IMR-90 (cell line): ENCODE measurements around the gene MTHFS. TPM values are rescaled to one million over a fixed set of nuclear protein-coding genes. Genes with fewer than 3 reads are reported as not detected.

Experiments used
- ATAC-seq: fragments of 200-7000 bp; cut with Tn5 transposase; 2 replicates; pipeline ENCODE4 v1.9.1; 2020; ENCODE audit warnings: low read depth, mild to moderate bottlenecking, moderate library complexity
- BruUV-seq: library from RNA; stranded (reverse); fragments of 400-500 nt; replicated peaks from 2 replicates; lab custom pipeline; 2021; lab: Mats Ljungman, UMichigan
- CTCF ChIA-PET: fragments of 300-600 bp; formaldehyde crosslinking; extraction: SDS; loops from one replicate; lab custom pipeline; 2021; ENCODE audit warnings: antibody characterized with exemption; lab: Yijun Ruan, JAX
- POLR2A ChIA-PET: fragments of 300-600 bp; sonication (Branson Sonifier 250); formaldehyde crosslinking; loops from one replicate; lab custom pipeline; 2022; ENCODE audit warnings: antibody characterized with exemption; ENCODE audit not compliant: unreplicated experiment; lab: Charles Lee
- DNase-seq: peaks from one replicate; pipeline ENCODE4 v3.0.0; 2013
- H2AFZ ChIP-seq: replicated peaks from 2 replicates; pipeline ENCODE3; 2013; ENCODE audit warnings: low read length, mild to moderate bottlenecking; ENCODE audit not compliant: poor library complexity
- H2AK5ac ChIP-seq: 2 replicates; pipeline ENCODE4 v1.6.1; 2013; ENCODE audit warnings: low read depth, low read length, inconsistent platforms
- H2AK9ac ChIP-seq: replicated peaks from 2 replicates; pipeline ENCODE3; 2013; ENCODE audit warnings: mild to moderate bottlenecking, low read depth, low read length, moderate library complexity; ENCODE audit not compliant: poor library complexity
- H2BK120ac ChIP-seq: 2 replicates; pipeline ENCODE4 v1.6.1; 2013; ENCODE audit warnings: low read depth, low read length, inconsistent platforms
- H2BK15ac ChIP-seq: 3 replicates; pipeline ENCODE4 v1.6.1; 2013; ENCODE audit warnings: low read depth, low read length, inconsistent platforms
- H2BK20ac ChIP-seq: 2 replicates; pipeline ENCODE4 v1.6.1; 2013; ENCODE audit warnings: low read depth, mild to moderate bottlenecking, inconsistent platforms, low read length, moderate library complexity
- H2BK5ac ChIP-seq: 2 replicates; pipeline ENCODE4 v1.6.1; 2013; ENCODE audit warnings: mild to moderate bottlenecking, low read depth, low read length, inconsistent platforms; ENCODE audit not compliant: poor library complexity, severe bottlenecking
- H3K14ac ChIP-seq: replicated peaks from 2 replicates; pipeline ENCODE4 v1.6.1; 2013; ENCODE audit warnings: low read depth, low read length, inconsistent platforms
- H3K18ac ChIP-seq: 2 replicates; pipeline ENCODE4 v1.6.1; 2013; ENCODE audit warnings: low read depth, low read length, control low read depth
- H3K23ac ChIP-seq: 2 replicates; pipeline ENCODE4 v1.6.1; 2013; ENCODE audit warnings: low read depth, low read length, inconsistent platforms
- H3K27ac ChIP-seq: 2 replicates; pipeline ENCODE4 v1.5.1; 2013; ENCODE audit warnings: mild to moderate bottlenecking, control low read depth, low read length; ENCODE audit not compliant: insufficient read depth
- H3K27me3 ChIP-seq: 2 replicates; pipeline ENCODE4 v1.6.1; 2013; ENCODE audit warnings: low read length; ENCODE audit not compliant: control insufficient read depth, insufficient read depth
- H3K36me3 ChIP-seq: 2 replicates; pipeline ENCODE4 v1.6.1; 2013; ENCODE audit warnings: low read length, mixed read lengths; ENCODE audit not compliant: control insufficient read depth, insufficient read depth
- H3K4ac ChIP-seq: 2 replicates; pipeline ENCODE4 v1.6.1; 2013; ENCODE audit warnings: low read depth, low read length, inconsistent platforms
- H3K4me1 ChIP-seq: 2 replicates; pipeline ENCODE4 v1.6.1; 2013; ENCODE audit warnings: low read length, mixed read lengths; ENCODE audit not compliant: control insufficient read depth, insufficient read depth
- H3K4me2 ChIP-seq: 2 replicates; pipeline ENCODE4 v1.6.1; 2013; ENCODE audit warnings: low read depth, mild to moderate bottlenecking, control low read depth, low read length, moderate library complexity
- H3K4me3 ChIP-seq: 2 replicates; pipeline ENCODE4 v1.5.1; 2013; ENCODE audit warnings: low read depth, mild to moderate bottlenecking, control low read depth, low read length, moderate library complexity; ENCODE audit not compliant: insufficient read depth
- H3K56ac ChIP-seq: 2 replicates; pipeline ENCODE4 v1.6.1; 2013; ENCODE audit warnings: low read length, inconsistent platforms; ENCODE audit not compliant: insufficient read depth; ENCODE audit errors: extremely low read depth
- H3K79me1 ChIP-seq, 2 experiments: 2 replicates each; pipeline ENCODE4 v1.6.1; 2013; ENCODE audit warnings: low read length in 2 of 2, inconsistent platforms in 1 of 2, low read depth in 1 of 2
- H3K9ac ChIP-seq: 2 replicates; pipeline ENCODE4 v1.6.1; 2013; ENCODE audit warnings: low read depth, low read length, control low read depth
- H3K9me1 ChIP-seq: 2 replicates; pipeline ENCODE4 v1.6.1; 2013; ENCODE audit warnings: low read length, inconsistent platforms; ENCODE audit not compliant: insufficient read depth
- H3K9me3 ChIP-seq: 2 replicates; pipeline ENCODE4 v1.6.1; 2013; ENCODE audit warnings: low read length; ENCODE audit not compliant: control insufficient read depth, insufficient read depth
- H4K20me1 ChIP-seq: 2 replicates; pipeline ENCODE4 v1.6.1; 2013; ENCODE audit warnings: low read length, inconsistent platforms; ENCODE audit not compliant: insufficient read depth
- H4K5ac ChIP-seq: 2 replicates; pipeline ENCODE4 v1.6.1; 2013; ENCODE audit warnings: mild to moderate bottlenecking, low read depth, low read length, control low read depth
- H4K8ac ChIP-seq, 2 experiments: 2 replicates each; pipeline ENCODE4 v1.6.1; 2013; ENCODE audit warnings: low read depth in 2 of 2, low read length in 2 of 2, control low read depth in 1 of 2, inconsistent platforms in 1 of 2
- H4K91ac ChIP-seq: 2 replicates; pipeline ENCODE4 v1.6.1; 2013; ENCODE audit warnings: low read depth, low read length, inconsistent platforms; ENCODE audit not compliant: insufficient read depth
- BHLHE40 ChIP-seq: fragments of 150-350 bp; IDR thresholded peaks from 2 replicates; pipeline ENCODE4 v1.6.1; 2016; ENCODE audit warnings: mild to moderate bottlenecking, low read depth, low read length
- CEBPB ChIP-seq: IDR thresholded peaks from 2 replicates; pipeline ENCODE4 v1.6.1; 2012; ENCODE audit warnings: low read depth, low read length, improper control_type of control experiment
- CTCF ChIP-seq: conservative IDR thresholded peaks from 2 replicates; pipeline ENCODE4 v1.5.1; 2012; ENCODE audit warnings: mild to moderate bottlenecking, low read depth, low read length, improper control_type of control experiment
- MAFK ChIP-seq: IDR thresholded peaks from 2 replicates; pipeline ENCODE4 v1.6.1; 2012; ENCODE audit warnings: low read depth, low read length, improper control_type of control experiment
- MAZ ChIP-seq: IDR thresholded peaks from 2 replicates; pipeline ENCODE4 v1.6.1; 2012; ENCODE audit warnings: low read depth, mild to moderate bottlenecking, low read length, improper control_type of control experiment, moderate library complexity, borderline replicate concordance
- POLR2A ChIP-seq: IDR thresholded peaks from 2 replicates; pipeline ENCODE4 v1.6.1; 2012; ENCODE audit warnings: mild to moderate bottlenecking, low read depth, low read length
- RAD21 ChIP-seq: IDR thresholded peaks from 2 replicates; pipeline ENCODE4 v1.6.1; 2012; ENCODE audit warnings: low read length, improper control_type of control experiment
- RCOR1 ChIP-seq: IDR thresholded peaks from 2 replicates; pipeline ENCODE4 v1.6.1; 2012; ENCODE audit warnings: mild to moderate bottlenecking, low read length, improper control_type of control experiment; ENCODE audit not compliant: insufficient replicate concordance
- RFX5 ChIP-seq: IDR thresholded peaks from 2 replicates; pipeline ENCODE4 v1.8.0; 2012; ENCODE audit warnings: low read depth, mild to moderate bottlenecking, low read length, moderate library complexity
- SMC3 ChIP-seq: fragments of 150-350 bp; IDR thresholded peaks from 2 replicates; pipeline ENCODE4 v1.6.1; 2016; ENCODE audit warnings: low read depth, mild to moderate bottlenecking, antibody characterized with exemption, low read length, moderate library complexity
- USF2 ChIP-seq: fragments of 150-350 bp; IDR thresholded peaks from 2 replicates; pipeline ENCODE4 v1.6.1; 2017; ENCODE audit warnings: mild to moderate bottlenecking, antibody characterized with exemption, low read length, low read depth
- WGBS, 2 experiments: methylation state at CpG; one replicate each; pipeline versions ENCODE4 v1.1.5 to v1.1.7; 2013; ENCODE audit warnings: missing lambda C conversion rate in 2 of 2; ENCODE audit not compliant: insufficient read length in 1 of 2; ENCODE audit errors: extremely low coverage in 2 of 2; 5-methylcytosine and 5-hydroxymethylcytosine counted together
- dilution Hi-C: fragments of 300-500 bp; cut with HindIII; formaldehyde crosslinking; loops from one replicate; pipeline ENCODE4 v1.14.3; 2018; ENCODE audit warnings: low sequenced_read_pairs; ENCODE audit not compliant: unreplicated experiment
- in situ Hi-C: fragments of 300-500 bp; cut with MboI; formaldehyde crosslinking; loops from 3 replicates; pipeline ENCODE4 v1.14.3; 2019; ENCODE audit warnings: low sequenced_read_pairs, inconsistent platforms, mixed read lengths
- intact Hi-C: fragments of 100-400 bp; cut with micrococcal nuclease; formaldehyde crosslinking; loops from 2 replicates; pipeline ENCODE4 v1.10.0; 2022
- polyA plus RNA-seq, 3 experiments: library from polyadenylated mRNA; depleted of rRNA; stranded (reverse); fragments of >200 nt; gene quantifications; 2 replicates each; pipeline ENCODE4 v1.2.3, GENCODE V29; 2012; ENCODE audit warnings: low replicate concordance in 1 of 3
- total RNA-seq: library from RNA; depleted of rRNA; stranded (reverse); fragments of >200 nt; gene quantifications from 2 replicates; pipeline ENCODE4 v1.2.3, GENCODE V29; 2012

MTHFS gene
- total and polyA plus RNA-seq, 2 of the 4 experiments (the other 2 are of a cell fraction), result 5.5 to 6.3 TPM

DNA sequence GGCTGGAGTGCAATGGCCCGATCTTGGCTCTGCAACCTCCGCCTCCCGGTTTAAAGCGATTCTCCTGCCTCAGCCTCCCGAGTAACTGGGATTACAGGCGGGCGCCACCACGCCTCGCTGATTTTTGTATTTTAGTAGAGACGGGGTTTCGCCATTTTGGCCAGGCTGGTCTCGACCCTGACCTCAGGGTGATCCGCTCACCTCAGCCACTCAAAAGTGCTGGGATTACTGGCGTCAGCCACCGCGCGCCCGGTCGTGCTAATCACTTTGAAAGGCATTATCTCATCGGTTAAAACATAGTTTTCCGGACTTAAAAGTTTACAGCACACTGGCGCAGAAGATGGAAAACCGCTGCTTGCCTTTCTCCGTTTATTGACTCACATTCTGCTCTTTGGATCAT lies 27.6 kb upstream of the MTHFS start:
- Histone ChIP-seq H2AK5ac (no peak overlapping the region; the same call in 1 of the 2 replicates), H3K23ac (no peak overlapping the region), H3K4ac (no peak overlapping the region), H2BK120ac (no peak overlapping the region), H3K79me1 (peaks cover 9 to 32% of the 10 kb centered on the region in 2 experiments), H3K9me1 (no peaks in the 10 kb centered on the region), H3K9me3 (peaks cover 10% of the 10 kb centered on the region), H4K20me1 (0 out of 2 replicates have a peak, but pooled peaks cover 3% of the 10 kb centered on the region), H4K91ac (no peak overlapping the region), H3K4me1 (no peaks in the 10 kb centered on the region), H3K4me3 (0 out of 2 replicates have a peak overlapping the region, but pooled peaks have one; percentile 89), H3K36me3 (peaks cover 10% of the 10 kb centered on the region), H3K18ac (no peak overlapping the region), H3K9ac (no peak overlapping the region), H3K27me3 (peaks cover 2% of the 10 kb centered on the region; the same call in 1 of the 2 replicates), H3K14ac (peak overlapping the region; percentile 90; the same call in 1 of the 2 replicates), H2BK20ac (no peak overlapping the region), H3K27ac (no peak overlapping the region), H4K8ac (peak overlapping the region; percentile 32 to 37; a peak in 3 of 4 replicates), H3K56ac (0 out of 2 replicates have a peak overlapping the region, but pooled peaks have one; percentile 40), H2AFZ (peak overlapping the region; percentile 33), H4K5ac (no peak overlapping the region), H3K4me2 (peak overlapping the region; percentile 63; the same call in 1 of the 2 replicates), H2BK15ac (no peak overlapping the region), H2AK9ac (no peak overlapping the region), H2BK5ac (no peak overlapping the region)
- WGBS, 2 experiments, result 92% methylated on average over 17 of the region's 24 CpGs; no CpG with 5 or more reads in 1 of the 2 experiments
- TF ChIP-seq USF2 (no peak), RFX5 (no peak), RCOR1 (no peak), CEBPB (no peak), SMC3 (no peak), POLR2A (no peak), MAZ (no peak), RAD21 (no peak), CTCF (no peak), MAFK (no peak), BHLHE40 (no peak)
- ATAC-seq (no peak), DNase-seq (no peak)
- intact Hi-C loops, result loop anchor here (5.0 to 10.0 kb wide), 2 partner anchors 53 to 250 kb away; no protein-coding TSS in a partner anchor
- no TSS peak for BruUV-seq
- CTCF ChIA-PET, result no interaction called here
- dilution Hi-C loops, result no loop called here
- in situ Hi-C loops, result no loop called here
- POLR2A ChIA-PET, result no interaction called here
